ENCODE measurements around the gene NFKBIE. TPM values are rescaled to one million over a fixed set of nuclear protein-coding genes. Genes with fewer than 3 reads are reported as not detected.
A peak's percentile ranks its signal among the peaks of the same experiment; 100 is the strongest.

Gene NFKBIE
- total RNA-seq, 2 experiments from 2014 or later = 43.0 to 43.1 TPM

GRCh38 chr6:44254191-44255104 lies 10.9 kb downstream of the NFKBIE start:
- peaks cover 68% of the 10 kb centered on the region for H3K4me1 Mint-ChIP-seq (ENCODE audit: low read depth)
- DNase-seq (peak in 1 of 14 experiments; percentile 16), ATAC-seq (ENCODE audit: poor library complexity) (no peak)
- Histone ChIP-seq H3K4me1 (ENCODE audit: insufficient read depth, low read length) (peaks cover 45% of the 10 kb centered on the region), H3K36me3 (ENCODE audit: insufficient read depth, low read length) (peaks cover 75% of the 10 kb centered on the region), H3K4me3 (ENCODE audit: low read length) (no peak overlapping the region), H3K27ac (ENCODE audit: low read depth in 1 of 2, low read length in 2 of 2) (no peak overlapping the region), H3K27me3 (ENCODE audit: control insufficient read depth in 1 of 2, insufficient read depth in 2 of 2, low read length in 2 of 2) (no peaks in the 10 kb centered on the region), H3K9me3 (ENCODE audit: control insufficient read depth in 1 of 2, insufficient read depth in 1 of 2, low read length in 2 of 2) (no peaks in the 10 kb centered on the region)
- H3K9me3 Mint-ChIP-seq = no peaks in the 10 kb centered on the region
- intact Hi-C loops (cut with DNase I, micrococcal nuclease) = loop anchor here (5.0 kb wide), 3 partner anchors 32 to 127 kb away; partner anchors contain the start of genes SLC29A1 (in 2 of the 2), MRPL14 (in 1 of the 2) and TMEM63B (in 1 of the 2)
- peak overlapping the region; percentile 82 for H3K4me3 Mint-ChIP-seq
- CTCF ChIA-PET = interaction anchor here (0.9 to 2.6 kb wide), 3 partner anchors 16 to 59 kb away, joined by 3 to 9 read pairs (median 4); partner anchors contain the start of genes AARS2 and TMEM151B
- H3K36me3 Mint-ChIP-seq (ENCODE audit: low read depth) = peaks cover 81% of the 10 kb centered on the region
- peak overlapping the region; percentile 60 for H3K27ac Mint-ChIP-seq
- POLR2A ChIA-PET = interaction anchor here (0.9 to 4.0 kb wide), 6 partner anchors 8 to 69 kb away, joined by 3 to 135 read pairs (median 6); partner anchors contain the start of gene HSP90AB1
- no peaks in the 10 kb centered on the region for H3K27me3 Mint-ChIP-seq
- no peak for TF ChIP-seq CTCF (IDR thresholded peaks at IDR 0.05)

GRCh38 chr6:44253307-44254101 lies 11.8 kb downstream of the NFKBIE start:
- no peaks in the 10 kb centered on the region for H3K27me3 ChIP-seq (ENCODE audit: control insufficient read depth in 1 of 2, insufficient read depth in 2 of 2, low read length in 2 of 2)
- Mint-ChIP-seq H3K4me3 (peak overlapping the region; percentile 5), H3K36me3 (ENCODE audit: low read depth) (peaks cover 85% of the 10 kb centered on the region), H3K4me1 (ENCODE audit: low read depth) (peaks cover 77% of the 10 kb centered on the region), H3K27ac (peak overlapping the region; percentile 2), H3K27me3 (no peaks in the 10 kb centered on the region), H3K9me3 (no peaks in the 10 kb centered on the region)
- no peak overlapping the region for H3K27ac ChIP-seq (ENCODE audit: low read depth in 1 of 2, low read length in 2 of 2)
- peaks cover 76% of the 10 kb centered on the region for H3K36me3 ChIP-seq (ENCODE audit: insufficient read depth, low read length)
- ATAC-seq (ENCODE audit: poor library complexity) (peak; percentile 27), DNase-seq (peak in 13 of 14 experiments; percentile 38 to 77 (median 51))
- peaks cover 54% of the 10 kb centered on the region for H3K4me1 ChIP-seq (ENCODE audit: insufficient read depth, low read length)
- peak; percentile 65 for TF ChIP-seq CTCF (IDR thresholded peaks at IDR 0.05)
- no peaks in the 10 kb centered on the region for H3K9me3 ChIP-seq (ENCODE audit: control insufficient read depth in 1 of 2, insufficient read depth in 1 of 2, low read length in 2 of 2)
- H3K4me3 ChIP-seq (ENCODE audit: low read length) = no peak overlapping the region
- CTCF ChIA-PET = interaction anchor here (0.9 to 1.0 kb wide), 2 partner anchors 17 to 59 kb away, joined by 3 to 4 read pairs; partner anchors contain the start of genes AARS2 and TMEM151B
- intact Hi-C loops (cut with DNase I, micrococcal nuclease) = no loop called here
- POLR2A ChIA-PET = interaction anchor here (0.9 to 4.0 kb wide), 4 partner anchors 7 to 68 kb away, joined by 3 to 135 read pairs (median 6); partner anchors contain the start of gene HSP90AB1
